ENCODE results near the gene CHRNA3.
"Not testable (repeated sequence)": the region's sequence is repeated elsewhere in the genome, so short reads cannot be mapped to it uniquely, and the experiment has no call there.

CHRNA3 gene

DNA sequence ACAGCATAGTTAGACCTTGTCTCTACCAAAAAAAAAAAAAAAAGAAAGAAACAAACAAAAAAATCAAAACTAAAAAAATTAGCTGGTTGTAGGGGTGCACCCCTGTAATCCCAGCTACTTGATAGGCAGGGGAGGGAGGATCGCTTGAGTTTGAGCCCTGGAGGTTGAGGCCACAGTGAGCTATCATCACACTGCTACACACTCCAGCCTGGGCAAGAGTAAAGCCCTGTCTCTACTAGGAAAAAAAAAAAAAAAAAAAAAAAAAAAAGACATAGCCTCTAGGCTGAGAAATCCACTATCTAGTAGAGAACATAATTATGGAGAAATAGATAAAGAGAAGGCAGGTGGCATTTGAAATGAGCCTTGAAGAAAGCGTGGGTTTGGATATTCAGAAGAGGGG, 57.7 kb downstream of the CHRNA3 start:
- no peaks in the 10 kb centered on the region for H3K79me1 ChIP-seq (replicated peaks; ENCODE audit: low read length, poor library complexity, severe bottlenecking)
- H2BK15ac ChIP-seq (ENCODE audit: low read depth, poor library complexity, severe bottlenecking), result no peak overlapping the region
- H2AFZ ChIP-seq (ENCODE audit: low read depth, low read length), result no peak overlapping the region
- 76% methylated on average over 1 of the region's 2 CpGs for WGBS
- DNase-seq, result no peak
- no peak overlapping the region for H3K4me2 ChIP-seq (ENCODE audit: low read length, poor library complexity, severe bottlenecking)
- no peak overlapping the region for H4K8ac ChIP-seq (ENCODE audit: low read length)
- H3K4me3 ChIP-seq (ENCODE audit: insufficient read depth in 1 of 2, low read depth in 1 of 2, low read length in 2 of 2), result no peak overlapping the region
- peaks cover 6% of the 10 kb centered on the region for H3K4me1 ChIP-seq (ENCODE audit: control insufficient read depth, insufficient read depth, low read depth, low read length)
- peaks cover 3 to 36% of the 10 kb centered on the region in 2 experiments for H3K27me3 ChIP-seq (ENCODE audit: control insufficient read depth in 1 of 2, insufficient read depth in 1 of 2, low read length in 2 of 2)
- no peak overlapping the region for H2BK120ac ChIP-seq (ENCODE audit: low read depth, low read length)
- no peak overlapping the region for H3K18ac ChIP-seq (ENCODE audit: low read depth in 1 of 2, low read length in 2 of 2)
- no peak overlapping the region for H2AK5ac ChIP-seq (ENCODE audit: low read length, severe bottlenecking)
- H2BK5ac ChIP-seq (ENCODE audit: low read depth, low read length, poor library complexity, severe bottlenecking), result no peak overlapping the region
- H4K91ac ChIP-seq (ENCODE audit: low read length), result no peak overlapping the region
- H3K4ac ChIP-seq (ENCODE audit: low read depth in 1 of 2, low read length in 2 of 2), result no peak overlapping the region
- no peaks in the 10 kb centered on the region for H3K9me3 ChIP-seq (ENCODE audit: control insufficient read depth, low read length)
- no peak overlapping the region for H2BK12ac ChIP-seq (ENCODE audit: low read length in 2 of 2)
- H3K23ac ChIP-seq (ENCODE audit: low read length in 2 of 2), result no peak overlapping the region
- no peaks in the 10 kb centered on the region for H3K36me3 ChIP-seq (ENCODE audit: control insufficient read depth in 1 of 2, insufficient read depth in 2 of 2, low read depth in 1 of 2, low read length in 2 of 2)
- no peak overlapping the region for H3K9ac ChIP-seq (ENCODE audit: low read length)
- no peak overlapping the region for H3K14ac ChIP-seq (ENCODE audit: low read length in 2 of 2)
- H3K27ac ChIP-seq (ENCODE audit: low read length, poor library complexity, severe bottlenecking), result no peak overlapping the region

DNA sequence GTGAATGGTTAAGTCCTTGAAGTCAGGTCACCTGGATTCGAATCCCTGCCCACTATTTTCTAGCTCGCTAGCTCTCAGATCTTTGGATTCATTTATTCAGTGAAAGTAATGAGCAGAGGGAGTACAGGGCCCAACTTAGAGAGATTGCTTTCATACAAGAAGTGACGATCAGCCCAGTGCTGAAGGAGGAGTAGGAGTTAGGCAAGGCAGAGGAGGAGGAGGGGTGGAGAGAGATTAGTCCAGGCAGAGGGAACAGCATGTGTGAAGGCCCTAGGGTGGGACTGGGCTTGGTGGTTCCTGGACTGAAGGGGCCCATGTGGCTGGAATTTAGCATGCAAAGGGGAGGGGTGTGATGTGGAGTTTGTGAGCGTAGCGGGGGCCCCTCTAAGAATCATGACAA, 59.3 kb downstream of the CHRNA3 start:
- no peak overlapping the region for H3K14ac ChIP-seq (ENCODE audit: low read length in 2 of 2)
- H3K36me3 ChIP-seq (ENCODE audit: control insufficient read depth in 1 of 2, insufficient read depth in 2 of 2, low read depth in 1 of 2, low read length in 2 of 2), result no peaks in the 10 kb centered on the region
- no peak for DNase-seq
- H3K4me2 ChIP-seq (ENCODE audit: low read length, poor library complexity, severe bottlenecking), result no peak overlapping the region
- no peak overlapping the region for H3K27ac ChIP-seq (ENCODE audit: low read length, poor library complexity, severe bottlenecking)
- no peak overlapping the region for H2BK12ac ChIP-seq (ENCODE audit: low read length in 2 of 2)
- no peak overlapping the region for H2AK5ac ChIP-seq (ENCODE audit: low read length, severe bottlenecking)
- peaks cover 3 to 29% of the 10 kb centered on the region in 2 experiments for H3K27me3 ChIP-seq (ENCODE audit: control insufficient read depth in 1 of 2, insufficient read depth in 1 of 2, low read length in 2 of 2)
- H3K9ac ChIP-seq (ENCODE audit: low read length), result no peak overlapping the region
- no peak overlapping the region for H3K23ac ChIP-seq (ENCODE audit: low read length in 2 of 2)
- no peak overlapping the region for H4K8ac ChIP-seq (ENCODE audit: low read length)
- H4K91ac ChIP-seq (ENCODE audit: low read length), result no peak overlapping the region
- no peaks in the 10 kb centered on the region for H3K79me1 ChIP-seq (replicated peaks; ENCODE audit: low read length, poor library complexity, severe bottlenecking)
- H3K4me1 ChIP-seq (ENCODE audit: control insufficient read depth, insufficient read depth, low read depth, low read length), result peaks cover 6% of the 10 kb centered on the region
- no peak overlapping the region for H2BK120ac ChIP-seq (ENCODE audit: low read depth, low read length)
- H2BK5ac ChIP-seq (ENCODE audit: low read depth, low read length, poor library complexity, severe bottlenecking), result no peak overlapping the region
- no peak overlapping the region for H3K4ac ChIP-seq (ENCODE audit: low read depth in 1 of 2, low read length in 2 of 2)
- no peak overlapping the region for H2AFZ ChIP-seq (ENCODE audit: low read depth, low read length)
- 92% methylated on average over 5 of the region's 5 CpGs for WGBS
- H3K4me3 ChIP-seq (ENCODE audit: insufficient read depth in 1 of 2, low read depth in 1 of 2, low read length in 2 of 2), result no peak overlapping the region
- H3K9me3 ChIP-seq (ENCODE audit: control insufficient read depth, low read length), result no peaks in the 10 kb centered on the region
- H2BK15ac ChIP-seq (ENCODE audit: low read depth, poor library complexity, severe bottlenecking), result no peak overlapping the region
- no peak overlapping the region for H3K18ac ChIP-seq (ENCODE audit: low read depth in 1 of 2, low read length in 2 of 2)

DNA sequence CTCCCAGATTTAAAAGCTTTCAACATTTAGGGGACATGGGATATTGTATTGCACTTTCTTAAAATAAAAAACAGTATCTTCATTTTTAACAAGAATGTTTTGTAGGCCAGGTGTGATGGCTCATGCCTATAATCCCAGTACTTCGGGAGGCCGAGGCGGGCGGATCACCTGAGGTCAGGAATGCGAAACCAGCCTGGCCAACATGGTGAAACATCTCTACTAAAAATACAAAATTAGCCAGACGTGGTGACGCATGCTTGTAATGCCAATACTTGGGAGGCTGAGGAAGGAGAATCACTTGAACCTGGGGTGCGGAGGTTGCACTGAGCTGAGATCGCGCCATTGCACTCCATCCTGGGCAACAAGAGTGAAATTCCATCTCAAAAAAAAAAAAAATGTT, 60.6 kb downstream of the CHRNA3 start:
- H3K4me3 ChIP-seq (ENCODE audit: insufficient read depth in 1 of 2, low read depth in 1 of 2, low read length in 2 of 2); H3K23ac ChIP-seq (ENCODE audit: low read length in 2 of 2); DNase-seq; H2BK120ac ChIP-seq (ENCODE audit: low read depth, low read length); H3K79me1 ChIP-seq (replicated peaks; ENCODE audit: low read length, poor library complexity, severe bottlenecking); H3K18ac ChIP-seq (ENCODE audit: low read depth in 1 of 2, low read length in 2 of 2); H3K4me2 ChIP-seq (ENCODE audit: low read length, poor library complexity, severe bottlenecking); H4K91ac ChIP-seq (ENCODE audit: low read length); H2BK5ac ChIP-seq (ENCODE audit: low read depth, low read length, poor library complexity, severe bottlenecking); H2BK12ac ChIP-seq (ENCODE audit: low read length in 2 of 2); H3K4ac ChIP-seq (ENCODE audit: low read depth in 1 of 2, low read length in 2 of 2); H3K9me3 ChIP-seq (ENCODE audit: control insufficient read depth, low read length); H2AK5ac ChIP-seq (ENCODE audit: low read length, severe bottlenecking); H3K27ac ChIP-seq (ENCODE audit: low read length, poor library complexity, severe bottlenecking); H3K36me3 ChIP-seq (ENCODE audit: control insufficient read depth in 1 of 2, insufficient read depth in 2 of 2, low read depth in 1 of 2, low read length in 2 of 2); H2BK15ac ChIP-seq (ENCODE audit: low read depth, poor library complexity, severe bottlenecking); H3K4me1 ChIP-seq (ENCODE audit: control insufficient read depth, insufficient read depth, low read depth, low read length); H3K9ac ChIP-seq (ENCODE audit: low read length); H4K8ac ChIP-seq (ENCODE audit: low read length); H2AFZ ChIP-seq (ENCODE audit: low read depth, low read length); H3K14ac ChIP-seq (ENCODE audit: low read length in 2 of 2): not testable (repeated sequence)
- H3K27me3 ChIP-seq (ENCODE audit: control insufficient read depth in 1 of 2, insufficient read depth in 1 of 2, low read length in 2 of 2), result peaks cover 3 to 29% of the 10 kb centered on the region in 2 experiments
- 97% methylated on average over 9 of the region's 10 CpGs for WGBS

DNA sequence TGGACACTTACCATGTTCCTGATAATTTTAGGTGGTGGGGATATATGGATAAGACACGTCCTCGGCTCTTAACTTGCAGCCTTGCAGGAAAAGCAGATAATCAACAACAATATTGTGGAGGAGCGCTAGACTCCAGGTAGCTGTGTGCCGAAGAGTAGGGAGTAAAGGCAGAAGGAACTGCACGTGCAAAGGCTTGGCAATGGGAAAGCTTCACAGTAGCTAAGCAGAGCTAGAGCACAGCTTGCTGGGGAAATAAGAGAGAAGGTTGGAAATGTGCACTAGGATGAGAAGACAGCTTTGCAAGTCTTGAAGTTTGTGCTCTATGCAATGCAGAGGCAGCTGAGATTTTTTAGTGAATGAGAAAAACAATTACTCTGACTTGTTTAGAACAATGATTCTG, 68.2 kb downstream of the CHRNA3 start:
- H2BK15ac ChIP-seq (ENCODE audit: low read depth, poor library complexity, severe bottlenecking), result no peak overlapping the region
- no peak overlapping the region for H3K4ac ChIP-seq (ENCODE audit: low read depth in 1 of 2, low read length in 2 of 2)
- peaks cover 16 to 36% of the 10 kb centered on the region in 2 experiments for H3K36me3 ChIP-seq (ENCODE audit: control insufficient read depth in 1 of 2, insufficient read depth in 2 of 2, low read depth in 1 of 2, low read length in 2 of 2)
- no peaks in the 10 kb centered on the region for H3K9me3 ChIP-seq (ENCODE audit: control insufficient read depth, low read length)
- 82% methylated on average over 5 of the region's 5 CpGs for WGBS
- no peak overlapping the region for H2BK120ac ChIP-seq (ENCODE audit: low read depth, low read length)
- H3K4me1 ChIP-seq (ENCODE audit: control insufficient read depth, insufficient read depth, low read depth, low read length), result no peaks in the 10 kb centered on the region
- no peak overlapping the region for H3K14ac ChIP-seq (ENCODE audit: low read length in 2 of 2)
- H3K27ac ChIP-seq (ENCODE audit: low read length, poor library complexity, severe bottlenecking), result no peak overlapping the region
- H3K4me3 ChIP-seq (ENCODE audit: insufficient read depth in 1 of 2, low read depth in 1 of 2, low read length in 2 of 2), result no peak overlapping the region
- H4K8ac ChIP-seq (ENCODE audit: low read length), result no peak overlapping the region
- no peak overlapping the region for H3K18ac ChIP-seq (ENCODE audit: low read depth in 1 of 2, low read length in 2 of 2)
- H2AFZ ChIP-seq (ENCODE audit: low read depth, low read length), result no peak overlapping the region
- no peaks in the 10 kb centered on the region for H3K79me1 ChIP-seq (replicated peaks; ENCODE audit: low read length, poor library complexity, severe bottlenecking)
- no peak for DNase-seq
- H4K91ac ChIP-seq (ENCODE audit: low read length), result no peak overlapping the region
- H2AK5ac ChIP-seq (ENCODE audit: low read length, severe bottlenecking), result no peak overlapping the region
- H2BK12ac ChIP-seq (ENCODE audit: low read length in 2 of 2), result no peak overlapping the region
- no peaks in the 10 kb centered on the region for H3K27me3 ChIP-seq (ENCODE audit: control insufficient read depth in 1 of 2, insufficient read depth in 1 of 2, low read length in 2 of 2)
- H3K23ac ChIP-seq (ENCODE audit: low read length in 2 of 2), result no peak overlapping the region
- H3K4me2 ChIP-seq (ENCODE audit: low read length, poor library complexity, severe bottlenecking), result no peak overlapping the region
- H2BK5ac ChIP-seq (ENCODE audit: low read depth, low read length, poor library complexity, severe bottlenecking), result no peak overlapping the region
- no peak overlapping the region for H3K9ac ChIP-seq (ENCODE audit: low read length)

Measured in mesenchymal stem cell (in vitro differentiated cells and primary cell).